Prostate gland (tissue), 2 donors: ENCODE data around the gene TFAP2E. TPM values are rescaled to one million over a fixed set of nuclear protein-coding genes. Genes with fewer than 3 reads are reported as not detected.

Source experiments
- DNase-seq: peaks from one replicate; pipeline ENCODE4 v3.0.0-alpha.2; 2019; ENCODE audit warnings: low spot score
- H3K27ac ChIP-seq, 2 donors: fragments of 200-600 bp; sonication (generic); 2 replicates each; pipeline ENCODE4 v1.5.1; 2017 to 2019
- H3K27me3 ChIP-seq: fragments of 200-600 bp; sonication (generic); replicated peaks from 2 replicates; pipeline ENCODE4 v1.5.1; 2019; ENCODE audit not compliant: insufficient read depth
- H3K36me3 ChIP-seq, 2 donors: fragments of 200-600 bp; sonication (generic); 1 replicate in 1 of 2; 2 replicates in 1 of 2; pipeline versions ENCODE4 v1.5.1 to v1.8.1; 2017 to 2019
- H3K4me1 ChIP-seq: fragments of 200-600 bp; sonication (generic); replicated peaks from 2 replicates; pipeline ENCODE4 v1.5.1; 2019
- H3K4me3 ChIP-seq, 2 donors: fragments of 200-600 bp; sonication (generic); 2 replicates each; pipeline ENCODE4 v1.5.1; 2017 to 2019
- H3K9me3 ChIP-seq: fragments of 200-600 bp; sonication (generic); 2 replicates; pipeline ENCODE4 v1.5.1; 2017
- CTCF ChIP-seq, 4 experiments: fragments of 200-600 bp in 2 of 4; fragments of 450-650 bp in 2 of 4; sonication (generic) in 2 of 4; IDR thresholded peaks; 1 replicate in 3 of 4; 2 replicates in 1 of 4; pipeline ENCODE4 v1.5.1; 2016 to 2019; ENCODE audit warnings: antibody characterized with exemption in 4 of 4, mild to moderate bottlenecking in 2 of 4, moderate library complexity in 2 of 4
- POLR2A ChIP-seq: fragments of 450-650 bp; IDR thresholded peaks from one replicate; pipeline ENCODE4 v1.6.1; 2016; ENCODE audit warnings: antibody characterized with exemption, mild to moderate bottlenecking
- POLR2AphosphoS5 ChIP-seq: sonication (generic); formaldehyde crosslinking; IDR thresholded peaks from one replicate; pipeline ENCODE4 v1.6.1; 2017; ENCODE audit warnings: antibody characterized with exemption
- WGBS: methylation state at CpG from one replicate; pipeline ENCODE4 v1.1.5; 2018; 5-methylcytosine and 5-hydroxymethylcytosine counted together
- intact Hi-C: fragments of 100-400 bp; cut with DNase I; formaldehyde crosslinking; loops from one replicate; pipeline ENCODE4 v1.14.2; 2022
- total RNA-seq, 2 donors: library from RNA; depleted of rRNA; stranded (reverse); fragments of >200 nt; gene quantifications; one replicate each; pipeline ENCODE4 v1.1.0, GENCODE V29; 2016

The TFAP2E gene
- total RNA-seq, 2 donors from 2014 or later = 2.0 to 2.2 TPM

DNA sequence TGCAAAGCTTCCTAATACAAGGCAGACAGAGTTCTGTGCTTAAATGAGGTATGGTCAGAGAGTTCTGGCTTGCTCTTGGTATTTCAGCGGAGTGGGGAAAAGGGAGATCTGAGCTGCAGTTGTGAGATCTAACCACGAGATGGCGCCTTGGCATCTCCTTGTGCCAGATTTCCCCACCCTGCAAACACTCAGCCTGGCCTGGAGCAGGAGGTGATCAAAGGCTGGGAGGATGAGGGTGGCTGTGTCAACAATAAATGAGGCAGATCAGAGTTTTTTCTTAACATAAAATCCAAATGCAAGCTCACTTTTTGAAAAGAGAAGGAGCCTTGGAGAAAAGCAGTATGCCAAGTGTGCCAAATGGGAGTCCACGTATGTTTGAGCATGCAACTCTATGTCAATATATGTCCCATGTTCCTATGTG is 4.1 kb upstream of the TFAP2E start:
- peak; percentile 56 for DNase-seq
- Histone ChIP-seq H3K9me3 (no peaks in the 10 kb centered on the region), H3K27me3 (no peaks in the 10 kb centered on the region), H3K4me1 (no peaks in the 10 kb centered on the region), H3K27ac (no peak overlapping the region), H3K36me3 (no peaks in the 10 kb centered on the region), H3K4me3 (no peak overlapping the region)
- 20% methylated on average over 4 of the region's 4 CpGs for WGBS
- intact Hi-C loops = loop anchor here (2.0 kb wide), 2 partner anchors 158 to 202 kb away; no protein-coding TSS in a partner anchor
- peak; percentile 35 for TF ChIP-seq POLR2AphosphoS5
- TF ChIP-seq POLR2A = no peak
- TF ChIP-seq CTCF (IDR thresholded peaks at IDR 0.05) = peak; percentile 65 to 89 (median 85)

DNA sequence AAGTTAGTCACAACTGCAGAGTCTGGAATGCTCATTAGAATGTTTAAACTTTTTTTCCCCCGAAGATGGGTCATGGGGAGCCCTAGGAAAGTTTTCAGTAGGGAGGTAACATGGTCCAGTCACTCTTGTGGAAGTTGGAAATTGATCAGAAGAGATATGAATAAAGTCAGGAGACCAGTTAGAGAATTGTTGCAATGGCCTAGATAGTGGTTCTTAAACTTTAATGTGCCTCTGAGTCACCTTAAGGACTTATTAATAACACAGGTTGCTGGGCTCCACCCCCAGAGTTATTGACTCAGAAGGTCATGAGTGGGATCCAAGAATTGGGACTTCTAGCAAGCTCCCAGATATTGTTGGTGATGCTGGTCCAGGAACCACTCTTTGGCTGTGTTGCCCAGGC is 3.2 kb upstream of the TFAP2E start:
- intact Hi-C loops = loop anchor here (2.0 kb wide), 2 partner anchors 157 to 201 kb away; no protein-coding TSS in a partner anchor
- no peak for DNase-seq
- H3K9me3 ChIP-seq = no peaks in the 10 kb centered on the region
- H3K36me3 ChIP-seq = no peaks in the 10 kb centered on the region
- H3K4me1 ChIP-seq = peaks cover 6% of the 10 kb centered on the region
- 85% methylated on average over 1 of the region's 1 CpG for WGBS
- no peak overlapping the region for H3K27ac ChIP-seq
- no peak overlapping the region for H3K4me3 ChIP-seq
- TF ChIP-seq CTCF (IDR thresholded peaks at IDR 0.05) (no peak), POLR2A (no peak), POLR2AphosphoS5 (no peak)
- H3K27me3 ChIP-seq = no peaks in the 10 kb centered on the region

GRCh38 chr1:35570589-35571137 is 2.5 kb upstream of the TFAP2E start:
- TF ChIP-seq POLR2AphosphoS5 (no peak), CTCF (IDR thresholded peaks at IDR 0.05) (no peak), POLR2A (no peak)
- no peak overlapping the region for H3K4me3 ChIP-seq
- no peaks in the 10 kb centered on the region for H3K9me3 ChIP-seq
- intact Hi-C loops = no loop called here
- H3K27ac ChIP-seq = no peak overlapping the region
- H3K4me1 ChIP-seq = peaks cover 7% of the 10 kb centered on the region
- no peak for DNase-seq
- H3K27me3 ChIP-seq = no peaks in the 10 kb centered on the region
- no peaks in the 10 kb centered on the region for H3K36me3 ChIP-seq
- WGBS = 91% methylated on average over 10 of the region's 10 CpGs

DNA sequence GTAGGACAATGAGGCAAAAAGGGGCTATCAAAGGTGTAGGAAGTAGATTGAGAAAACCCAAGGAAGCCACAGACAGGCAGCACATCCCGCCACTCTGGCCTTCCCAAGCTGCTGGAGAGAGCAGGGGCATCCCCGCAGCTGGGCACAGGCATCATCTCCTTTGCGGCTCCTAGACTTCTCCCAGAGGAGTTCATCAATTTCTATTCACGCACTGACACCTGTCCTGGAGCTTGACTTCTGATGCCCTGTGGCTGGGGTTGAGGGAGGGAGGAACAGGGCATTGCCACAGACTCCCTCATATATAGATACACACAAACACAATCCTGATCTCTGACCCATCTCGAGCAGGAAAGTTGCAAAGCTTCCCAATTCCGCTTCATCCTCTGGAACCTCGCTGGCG is 1.9 kb upstream of the TFAP2E start:
- intact Hi-C loops = no loop called here
- Histone ChIP-seq H3K27me3 (no peaks in the 10 kb centered on the region), H3K27ac (no peak overlapping the region), H3K9me3 (no peaks in the 10 kb centered on the region), H3K4me3 (no peak overlapping the region), H3K4me1 (peaks cover 7% of the 10 kb centered on the region), H3K36me3 (no peaks in the 10 kb centered on the region)
- DNase-seq = no peak
- 97% methylated on average over 8 of the region's 8 CpGs for WGBS
- TF ChIP-seq POLR2AphosphoS5 (no peak), POLR2A (no peak), CTCF (IDR thresholded peaks at IDR 0.05) (no peak)

DNA sequence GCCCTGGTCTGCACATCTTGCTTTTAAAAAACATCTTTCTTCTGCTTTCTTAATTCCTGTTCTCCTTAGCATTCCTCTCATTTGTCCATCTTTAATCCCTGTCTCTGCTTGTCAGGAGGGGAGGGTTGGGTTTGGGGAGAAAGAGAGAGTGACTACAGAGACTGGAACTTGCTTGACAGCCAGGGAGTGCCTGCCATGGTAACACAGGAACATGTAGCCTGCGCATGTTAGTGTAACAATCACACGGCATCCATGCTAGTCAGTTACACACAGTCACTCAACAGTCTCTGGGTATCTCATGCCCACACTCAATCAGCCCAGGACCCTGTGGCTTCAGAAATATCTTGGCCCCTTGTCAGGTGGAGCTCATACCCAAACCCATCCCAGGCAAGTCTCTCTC is 818 bp upstream of the TFAP2E start:
- no peak for DNase-seq
- no peak overlapping the region for H3K4me3 ChIP-seq
- peaks cover 7% of the 10 kb centered on the region for H3K4me1 ChIP-seq
- 96% methylated on average over 2 of the region's 2 CpGs for WGBS
- H3K9me3 ChIP-seq = no peaks in the 10 kb centered on the region
- TF ChIP-seq POLR2AphosphoS5 (no peak), CTCF (IDR thresholded peaks at IDR 0.05) (no peak), POLR2A (no peak)
- H3K27me3 ChIP-seq = no peaks in the 10 kb centered on the region
- no peaks in the 10 kb centered on the region for H3K36me3 ChIP-seq
- intact Hi-C loops = no loop called here
- no peak overlapping the region for H3K27ac ChIP-seq
